Smooth muscle cell of bladder (primary cell): ENCODE measurements around the gene PEF1. TPM values are rescaled to one million over a fixed set of nuclear protein-coding genes. Genes with fewer than 3 reads are reported as not detected.

ENCODE experiments used
- total RNA-seq: library from RNA; depleted of rRNA; stranded (reverse); fragments of >200 nt; gene quantifications from 2 replicates; pipeline ENCODE4 v1.2.3, GENCODE V29; 2014

The PEF1 gene, protein sequence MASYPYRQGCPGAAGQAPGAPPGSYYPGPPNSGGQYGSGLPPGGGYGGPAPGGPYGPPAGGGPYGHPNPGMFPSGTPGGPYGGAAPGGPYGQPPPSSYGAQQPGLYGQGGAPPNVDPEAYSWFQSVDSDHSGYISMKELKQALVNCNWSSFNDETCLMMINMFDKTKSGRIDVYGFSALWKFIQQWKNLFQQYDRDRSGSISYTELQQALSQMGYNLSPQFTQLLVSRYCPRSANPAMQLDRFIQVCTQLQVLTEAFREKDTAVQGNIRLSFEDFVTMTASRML
- 70.1 and 79.0 TPM in 2 replicates for total RNA-seq

DNA sequence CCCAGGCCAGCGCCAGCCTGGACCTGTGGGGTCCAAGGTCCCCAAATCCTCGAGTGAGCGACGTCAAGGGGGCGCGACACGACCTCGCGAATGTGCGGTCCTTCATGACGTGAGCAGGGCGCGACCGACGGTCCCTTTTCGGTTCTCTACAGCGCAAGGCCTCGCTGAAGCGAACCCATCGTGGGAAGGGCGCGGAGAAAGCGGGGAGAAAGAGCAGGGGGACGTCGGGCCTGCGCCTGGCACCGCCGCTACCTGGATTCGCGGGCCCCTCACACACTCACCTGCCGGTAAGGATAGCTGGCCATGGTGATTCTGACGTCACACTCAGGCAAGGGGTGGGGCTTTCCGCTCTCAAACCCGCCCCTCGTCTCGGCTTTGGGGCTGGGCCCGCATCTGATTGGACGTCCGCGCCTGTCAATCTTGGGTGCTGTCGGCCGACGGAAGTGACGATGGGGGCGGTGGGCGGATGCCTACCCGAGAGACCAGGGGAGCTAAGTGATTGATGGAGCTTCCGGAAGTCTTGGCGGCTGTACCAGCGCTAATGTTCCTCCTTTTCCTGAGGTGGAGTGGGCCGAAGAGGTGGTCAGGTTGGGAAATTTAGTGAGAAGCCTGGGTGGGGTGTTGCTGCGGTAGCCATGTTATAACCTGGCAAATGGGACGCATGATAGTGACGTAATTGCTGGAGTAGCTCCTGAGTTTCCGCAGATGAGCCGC, at the start of gene PEF1:
Gene PEF1, minus strand, starts transcription at position 317 of the 714 bp plus-strand sequence. Its CDS starts 12 bp downstream, at position 305.

DNA sequence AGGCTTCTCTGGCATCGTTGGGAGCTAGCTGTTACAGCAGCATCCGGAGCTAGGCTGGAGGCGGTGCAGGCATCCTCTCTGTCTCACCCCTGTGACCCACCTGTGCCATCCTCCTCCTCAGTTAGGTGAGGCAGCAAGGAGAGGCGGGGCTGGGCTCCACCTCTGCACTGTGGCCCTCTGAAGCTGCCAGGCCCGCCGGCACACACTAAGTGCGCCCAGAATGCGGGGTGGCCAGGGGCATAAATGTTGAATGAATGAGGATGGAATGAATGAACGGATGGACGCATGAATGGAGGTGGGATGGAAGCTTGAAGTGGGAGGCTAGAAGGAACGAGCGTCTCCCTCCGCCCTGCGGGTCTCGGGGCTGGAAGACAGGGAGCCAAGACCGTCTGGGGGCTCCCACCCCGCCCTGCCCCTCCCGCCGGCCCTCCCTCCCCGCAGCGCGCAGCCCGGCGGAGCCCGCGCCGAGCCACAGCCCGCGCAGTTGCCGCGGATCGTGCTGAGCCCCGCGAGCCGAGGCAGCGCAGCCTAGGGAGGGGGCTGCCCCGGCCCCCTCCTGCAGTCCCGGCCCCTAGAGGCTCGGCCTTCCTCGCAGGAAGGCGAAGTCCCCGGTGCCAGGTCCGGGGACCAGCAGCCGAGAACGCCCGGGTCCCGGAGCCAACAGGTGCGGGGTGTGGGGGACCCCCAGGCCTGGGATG, 27.3 kb downstream of the PEF1 start, which contains the start of gene HCRTR1:
Gene HCRTR1, plus strand, starts transcription at position 472 of the 698 bp plus-strand sequence. CDS start 1,504 bp downstream, outside the sequence.

Other genes starting within 250 kb of the PEF1 start
- gene SERINC2, start 231.7 kb downstream of the PEF1 start, total RNA-seq: 4.0 and 5.2 TPM in 2 replicates
- gene TINAGL1, start 68.4 kb downstream of the PEF1 start, total RNA-seq: 15.1 and 21.1 TPM in 2 replicates
- gene HCRTR1, start 27.2 kb downstream of the PEF1 start, total RNA-seq: not detected in 2 replicates
- 137 and 140 TPM in 2 replicates for gene COL16A1, start 59.1 kb upstream of the PEF1 start, total RNA-seq
- 5.0 and 7.0 TPM in 2 replicates for gene ADGRB2, start 119.5 kb upstream of the PEF1 start, total RNA-seq
- gene SPOCD1, start 171.1 kb upstream of the PEF1 start, total RNA-seq: 14.2 and 20.0 TPM in 2 replicates